Heart left ventricle (tissue), 16 donors: ENCODE measurements around the gene KCTD19. TPM values are rescaled to one million over a fixed set of nuclear protein-coding genes. Genes with fewer than 3 reads are reported as not detected.

Experiments used
- ATAC-seq, 4 donors: fragments of 200-7000 bp; cut with Tn5 transposase; one replicate each; pipeline ENCODE4 v1.9.1; 2020 to 2022; ENCODE audit warnings: moderate library complexity in 4 of 4, mild to moderate bottlenecking in 3 of 4, moderate number of reproducible peaks in 1 of 4
- DNase-seq, 5 donors: peaks; one replicate each; pipeline ENCODE4 v3.0.0-alpha.2; 2020
- H3K27ac ChIP-seq, 12 donors: fragments of 200-600 bp; sonication (generic) in 4 of 12; one replicate each; pipeline versions ENCODE4 v1.5.0 to v1.8.0; 2016 to 2022; ENCODE audit warnings: mild to moderate bottlenecking in 2 of 12
- H3K27me3 ChIP-seq, 9 donors: fragments of 200-600 bp; sonication (generic) in 2 of 9; one replicate each; pipeline versions ENCODE4 v1.5.1 to v1.8.0; 2016 to 2022; ENCODE audit warnings: mild to moderate bottlenecking in 3 of 9
- H3K36me3 ChIP-seq, 9 donors: fragments of 200-600 bp; sonication (generic) in 2 of 9; one replicate each; pipeline versions ENCODE4 v1.5.0 to v1.8.0; 2018 to 2022; ENCODE audit warnings: mild to moderate bottlenecking in 2 of 9
- H3K4me1 ChIP-seq, 12 donors: fragments of 200-600 bp; sonication (generic) in 4 of 12; one replicate each; pipeline versions ENCODE4 v1.5.0 to v1.8.0; 2016 to 2022; ENCODE audit warnings: mild to moderate bottlenecking in 3 of 12
- H3K4me3 ChIP-seq, 12 donors: fragments of 200-600 bp; sonication (generic) in 4 of 12; one replicate each; pipeline versions ENCODE4 v1.5.0 to v1.8.0; 2017 to 2022; ENCODE audit warnings: mild to moderate bottlenecking in 9 of 12, moderate library complexity in 4 of 12
- H3K9me3 ChIP-seq, 12 donors: fragments of 200-600 bp; sonication (generic) in 4 of 12; one replicate each; pipeline versions ENCODE4 v1.5.0 to v1.8.0; 2016 to 2022; ENCODE audit warnings: mild to moderate bottlenecking in 1 of 12
- POLR2A ChIP-seq, 2 donors: fragments of 450-650 bp; IDR thresholded peaks; one replicate each; pipeline ENCODE4 v1.6.1; 2017; ENCODE audit warnings: antibody characterized with exemption in 2 of 2, mild to moderate bottlenecking in 2 of 2, moderate library complexity in 2 of 2
- WGBS, 4 donors: extraction: QIAGEN DNeasy Blood & Tissue Kit in 2 of 4; methylation state at CpG; one replicate each; pipeline versions ENCODE4 v1.1.5 to v1.1.7; 2013 to 2018; 5-methylcytosine and 5-hydroxymethylcytosine counted together
- intact Hi-C, 10 donors: fragments of 100-400 bp; cut with DNase I; formaldehyde crosslinking; loops; one replicate each; pipeline versions ENCODE4 v1.11.1 to v1.14.2; 2022
- polyA plus RNA-seq, 2 donors: library from polyadenylated mRNA; stranded (reverse); fragments of 200-250 nt; gene quantifications; one replicate each; pipeline ENCODE4 v1.2.3, GENCODE V29; 2013
- total RNA-seq, 9 donors: library from RNA; depleted of rRNA in 2 of 9; stranded (reverse); fragments of >200 nt in 2 of 9; fragmentation: NEBNext Ultra II Directional in 3 of 9; extraction: Animal tissue kit (Norgen Biotek cat#: 25700) in 3 of 9; gene quantifications; one replicate each; pipeline versions ENCODE4 v1.1.0 to v1.2.4, GENCODE V29; 2016 to 2023
- TF ChIP-seq, protein P1 (sequence below), 12 donors: fragments of 200-600 bp; sonication (generic) in 4 of 12; IDR thresholded peaks; one replicate each; pipeline versions ENCODE4 v1.5.0 to v1.8.0; 2018 to 2022; ENCODE audit warnings: antibody characterized with exemption in 12 of 12, mild to moderate bottlenecking in 5 of 12
- donor health status: ischemic (EF 13 %, LVEDD 7.1; RV severe dilation, severe dysfunction).
- donor health status: healthy with polysubstance abuse.
- donor health status: DM: no; HTN: yes; CAD: no.
- donor health status: DM: no; HTN: no; CAD: no.
- donor health status: ischemic (EF 25% LVEDD 6.9; RV normal size, moderate dysfunction).
- donor health status: ischemic (EF 25% LVEDD 5.7; RV mildly dilated, moderate dysfunction).
- donor health status: healthy.
- donor health status: DM: yes; HTN: yes; CAD: no.
- donor health status: ischemic (EF 35%, LVEDD 5.7; RV mildly dilated, moderate dysfunction).
- donor health status: nonischemic (EF 11% LVEDD 7.7; RV severe dilation, severe dysfunction).
- donor health status: DM: yes; HTN: yes; CAD: no.
- donor health status: PGD.
- donor health status: ischemic (EF 29% LVEDD 5.4; RV normal size, mild dysfunction).
- donor health status: nonischemic (EF 23%, LVEDD 6.1; RV moderate dilation, normal function).

The KCTD19 gene
- total and polyA plus RNA-seq, 11 donors = 0.19 to 0.29 TPM; not detected in 9

DNA sequence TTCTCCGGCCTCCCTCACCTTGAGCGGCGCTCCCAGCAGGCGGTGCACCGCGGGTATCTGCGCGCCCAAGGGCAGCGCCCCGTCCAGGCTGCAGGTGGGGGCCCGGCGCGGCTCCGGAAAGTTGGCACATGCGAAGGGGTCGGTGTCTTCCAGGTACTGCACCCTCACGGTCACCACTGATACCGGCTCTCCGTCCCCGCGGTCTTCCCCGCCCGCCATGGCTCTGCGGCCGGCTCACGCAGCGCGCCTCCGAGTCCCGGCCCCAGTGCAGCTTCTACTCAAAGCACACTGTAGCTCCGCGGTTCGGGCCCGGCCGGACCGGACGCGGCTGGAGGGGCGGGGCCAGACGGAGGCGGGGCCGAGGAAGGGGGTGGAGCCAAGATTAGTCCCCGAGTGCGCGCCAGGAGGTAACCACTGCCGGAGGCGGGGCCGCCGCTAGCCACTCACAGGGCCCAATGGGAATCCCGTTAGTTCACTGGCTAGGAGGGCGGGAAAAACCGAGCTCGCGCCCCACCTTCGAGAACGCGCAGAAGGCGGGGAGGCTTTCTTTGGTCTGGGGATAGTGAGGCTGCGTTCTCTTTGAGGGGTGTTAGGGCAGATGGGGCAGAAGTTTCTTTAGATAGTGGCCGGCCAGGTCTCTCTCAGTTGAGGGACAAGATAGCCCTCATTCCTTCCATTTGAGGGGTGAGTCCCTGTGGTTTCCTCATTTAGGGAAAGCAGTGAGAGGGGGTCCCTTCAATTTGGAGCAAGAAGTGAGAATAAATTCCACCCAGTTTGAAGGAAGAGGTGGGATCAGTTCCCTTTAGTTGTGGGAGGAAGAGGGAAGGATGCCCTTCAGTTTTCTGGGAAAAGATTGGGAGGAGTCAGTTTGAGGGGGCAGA lies 79.1 kb downstream of the KCTD19 start, which contains the start of gene FHOD1:
FHOD1 (minus strand) TSS at position 290 of the 881 bp plus-strand sequence; CDS start at position 219, 71 bp downstream.
- peaks cover 0 to 10% (median 0%) of the 10 kb centered on the region in 9 donors for H3K27me3 ChIP-seq
- WGBS, 4 donors = 0% methylated on average over 15 to 60 of the region's 60 CpGs
- no peaks in the 10 kb centered on the region for H3K36me3 ChIP-seq
- H3K4me1 ChIP-seq = peaks cover 24 to 70% (median 50%) of the 10 kb centered on the region in 12 donors
- intact Hi-C loops = loop anchor here in 2 of 10 donors (2.0 to 5.0 kb wide), 4 partner anchors 21 to 75 kb away; partner anchors contain the start of genes NOL3 (in 2 of the 2), E2F4 (in 1 of the 2), EXOC3L1 (in 1 of the 2) and TMEM208 (in 1 of the 2)
- peak within 1 kb of the TSS; percentile 56 to 94 (median 86) for H3K4me3 ChIP-seq
- DNase-seq = peak; percentile 98 to 99 (median 99)
- peak within 1 kb of the TSS; percentile 82 to 100 (median 94) for H3K27ac ChIP-seq
- TF ChIP-seq, protein P1, sequence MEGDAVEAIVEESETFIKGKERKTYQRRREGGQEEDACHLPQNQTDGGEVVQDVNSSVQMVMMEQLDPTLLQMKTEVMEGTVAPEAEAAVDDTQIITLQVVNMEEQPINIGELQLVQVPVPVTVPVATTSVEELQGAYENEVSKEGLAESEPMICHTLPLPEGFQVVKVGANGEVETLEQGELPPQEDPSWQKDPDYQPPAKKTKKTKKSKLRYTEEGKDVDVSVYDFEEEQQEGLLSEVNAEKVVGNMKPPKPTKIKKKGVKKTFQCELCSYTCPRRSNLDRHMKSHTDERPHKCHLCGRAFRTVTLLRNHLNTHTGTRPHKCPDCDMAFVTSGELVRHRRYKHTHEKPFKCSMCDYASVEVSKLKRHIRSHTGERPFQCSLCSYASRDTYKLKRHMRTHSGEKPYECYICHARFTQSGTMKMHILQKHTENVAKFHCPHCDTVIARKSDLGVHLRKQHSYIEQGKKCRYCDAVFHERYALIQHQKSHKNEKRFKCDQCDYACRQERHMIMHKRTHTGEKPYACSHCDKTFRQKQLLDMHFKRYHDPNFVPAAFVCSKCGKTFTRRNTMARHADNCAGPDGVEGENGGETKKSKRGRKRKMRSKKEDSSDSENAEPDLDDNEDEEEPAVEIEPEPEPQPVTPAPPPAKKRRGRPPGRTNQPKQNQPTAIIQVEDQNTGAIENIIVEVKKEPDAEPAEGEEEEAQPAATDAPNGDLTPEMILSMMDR (IDR thresholded peaks at IDR 0.05) = no peak
- peak; percentile 75 to 95 for TF ChIP-seq POLR2A (IDR thresholded peaks at IDR 0.05)
- H3K9me3 ChIP-seq = no peaks in the 10 kb centered on the region
- ATAC-seq = peak; percentile 79 to 83 (median 80)

DNA sequence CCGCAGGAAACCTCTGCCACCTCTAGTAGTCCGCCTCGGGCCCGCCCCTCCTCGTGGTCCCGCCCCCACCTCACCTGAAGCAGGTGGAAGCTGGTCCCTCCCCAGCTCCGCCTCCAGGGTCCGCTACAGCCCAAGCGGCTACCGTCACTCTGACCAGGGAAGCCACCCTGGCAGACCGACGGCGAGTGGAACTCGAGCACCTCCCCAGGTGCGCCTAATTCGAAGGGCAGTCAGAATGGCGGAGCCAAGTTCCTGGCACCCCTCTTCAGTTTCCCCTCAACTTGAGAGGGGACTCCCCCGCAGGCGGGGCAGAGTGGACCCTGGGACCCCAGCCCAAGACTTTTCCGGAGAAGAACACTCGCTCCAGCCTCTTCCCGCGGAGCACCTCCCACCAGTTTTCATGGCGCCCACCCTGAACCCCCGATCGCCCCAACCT lies 79.8 kb downstream of the KCTD19 start:
- ATAC-seq = peak in 3 of 4 donors; percentile 1 to 3 (median 2)
- Histone ChIP-seq H3K4me1 (peaks cover 27 to 76% (median 56%) of the 10 kb centered on the region in 12 donors), H3K36me3 (peaks cover 0 to 1% (median 0%) of the 10 kb centered on the region in 9 donors), H3K27me3 (peaks cover 0 to 10% (median 0%) of the 10 kb centered on the region in 9 donors), H3K4me3 (peak overlapping the region; percentile 56 to 94 (median 86)), H3K9me3 (no peaks in the 10 kb centered on the region), H3K27ac (peak overlapping the region; percentile 82 to 100 (median 94))
- WGBS, 4 donors = 0 to 2% (median 0%) methylated on average over 15 to 26 of the region's 26 CpGs
- TF ChIP-seq POLR2A (IDR thresholded peaks at IDR 0.05) = no peak
- TF ChIP-seq, protein P1 (IDR thresholded peaks at IDR 0.05) = no peak
- intact Hi-C loops = loop anchor here in 2 of 10 donors (2.0 to 5.0 kb wide), 4 partner anchors 20 to 74 kb away; partner anchors contain the start of genes NOL3 (in 2 of the 2), E2F4 (in 1 of the 2), EXOC3L1 (in 1 of the 2) and TMEM208 (in 1 of the 2)
- peak in 1 of 5 donors; percentile 75 for DNase-seq

DNA sequence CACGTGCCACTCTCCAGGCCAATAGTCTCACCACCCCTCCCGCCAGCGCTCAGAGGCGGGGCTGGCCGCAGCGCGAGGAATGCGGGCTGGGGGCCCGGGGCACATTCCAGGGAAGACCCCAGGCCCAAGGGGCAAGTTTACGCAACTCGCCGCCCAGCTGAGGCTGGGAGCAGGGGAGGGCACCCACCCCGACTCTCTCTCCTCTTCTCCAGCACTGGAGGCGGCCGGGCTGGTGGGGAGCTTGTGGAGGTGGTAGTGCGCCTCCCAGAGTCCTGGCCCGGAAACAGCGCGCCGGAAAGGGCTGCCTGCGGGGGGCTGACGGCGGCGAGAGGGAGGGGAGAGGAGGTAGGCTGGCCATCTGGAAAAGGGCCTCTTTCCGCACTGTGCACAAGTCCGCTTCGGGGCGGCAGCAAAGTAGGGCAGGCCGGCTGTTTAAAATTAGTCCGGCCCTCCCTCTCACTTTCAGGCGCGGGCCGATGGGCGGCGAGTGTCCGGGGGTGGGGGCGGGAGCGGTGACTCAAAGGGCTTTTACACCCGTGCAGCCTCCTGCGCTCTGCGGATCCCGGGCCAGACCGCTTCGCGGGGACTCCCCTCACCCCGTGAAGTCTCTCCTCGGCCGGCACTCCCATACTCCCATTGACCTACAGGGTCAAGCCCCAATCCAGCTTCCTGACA lies 80.3 kb downstream of the KCTD19 start:
- no peaks in the 10 kb centered on the region for H3K9me3 ChIP-seq
- ATAC-seq (peak; percentile 17 to 66 (median 46)), DNase-seq (peak; percentile 87 to 93 (median 89))
- peaks cover 0 to 10% (median 0%) of the 10 kb centered on the region in 9 donors for H3K27me3 ChIP-seq
- TF ChIP-seq POLR2A (IDR thresholded peaks at IDR 0.05) = peak in 1 of 2 donors; percentile 55
- TF ChIP-seq, protein P1 (IDR thresholded peaks at IDR 0.05) = peak in 11 of 12 donors; percentile 12 to 63 (median 37)
- intact Hi-C loops = loop anchor here in 2 of 10 donors (2.0 to 5.0 kb wide), 4 partner anchors 19 to 74 kb away; partner anchors contain the start of genes NOL3 (in 2 of the 2), E2F4 (in 1 of the 2), EXOC3L1 (in 1 of the 2) and TMEM208 (in 1 of the 2)
- H3K4me3 ChIP-seq = peak overlapping the region; percentile 56 to 94 (median 86)
- WGBS, 4 donors = 0 to 1% (median 0%) methylated on average over 21 to 48 of the region's 48 CpGs
- peak overlapping the region; percentile 82 to 100 (median 94) for H3K27ac ChIP-seq
- H3K36me3 ChIP-seq = peaks cover 0 to 5% (median 0%) of the 10 kb centered on the region in 9 donors
- peaks cover 30 to 82% (median 62%) of the 10 kb centered on the region in 12 donors for H3K4me1 ChIP-seq
